Measurements from ENCODE around the gene BCL11B. TPM values are rescaled to one million over a fixed set of nuclear protein-coding genes. Genes with fewer than 3 reads are reported as not detected.

The BCL11B gene
- total and polyA plus RNA-seq, 5 experiments from 2014 or later: 8.2 to 209 (median 12.1) TPM

DNA sequence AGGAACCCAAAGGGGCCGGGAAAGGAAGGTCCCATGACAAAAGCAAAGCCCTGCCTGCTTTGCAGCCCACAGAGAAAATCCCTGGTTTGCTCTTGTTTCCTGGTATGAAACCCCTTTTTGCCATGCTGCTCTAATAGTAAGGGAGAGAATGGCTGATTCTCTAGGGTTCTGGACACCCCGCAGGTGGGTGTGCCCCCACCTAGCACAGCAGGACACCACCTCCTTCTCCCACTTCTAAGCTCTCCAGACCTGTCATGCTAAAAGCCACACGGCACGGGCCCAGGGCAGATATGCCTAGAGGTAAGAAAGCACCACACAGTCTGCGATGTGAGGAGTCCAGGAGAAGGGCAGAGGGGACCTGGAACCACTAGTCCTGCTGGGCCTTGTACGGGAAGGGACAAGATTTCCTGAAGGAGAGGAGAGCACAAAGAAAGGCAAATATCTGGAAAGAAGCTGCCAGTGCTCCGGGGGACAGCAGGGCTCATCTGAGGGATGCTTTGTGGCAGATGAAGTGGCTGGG is 113.3 kb downstream of the BCL11B start:
- Mint-ChIP-seq H3K36me3 (peaks cover 0 to 5% (median 0%) of the 10 kb centered on the region in 3 donors), H3K27me3 (no peaks in the 10 kb centered on the region), H3K27ac (peak overlapping the region in 4 of 10 donors; percentile 34 to 59 (median 50)), H3K4me3 (no peak overlapping the region), H3K4me1 (peaks cover 20 to 48% (median 30%) of the 10 kb centered on the region in 4 donors), H3K9me3 (peaks cover 0 to 5% (median 0%) of the 10 kb centered on the region in 9 donors)
- ATAC-seq (peak in 1 of 2 donors; percentile 19), DNase-seq (no peak)
- POLR2A ChIA-PET: no interaction called here

DNA sequence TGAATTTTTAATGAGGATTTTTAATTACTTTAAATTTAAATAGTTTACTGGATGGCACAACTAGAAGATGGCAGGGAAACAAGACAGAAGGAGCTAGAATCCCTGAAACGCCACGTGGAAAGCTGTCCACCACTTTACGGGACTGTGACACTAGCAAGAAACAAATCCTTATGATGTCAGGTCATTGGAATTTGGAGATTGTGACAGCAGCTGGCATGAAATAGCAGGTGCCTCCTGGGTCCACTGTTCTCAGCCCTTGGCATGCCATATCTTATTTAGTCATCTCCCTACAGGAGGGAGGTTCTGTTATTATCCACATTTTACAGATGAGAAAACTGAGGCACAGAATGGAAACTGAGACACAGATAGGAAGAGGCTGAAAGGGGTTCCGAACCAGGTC is 113.8 kb downstream of the BCL11B start:
- ATAC-seq: no peak
- Mint-ChIP-seq H3K9me3 (peaks cover 0 to 5% (median 0%) of the 10 kb centered on the region in 9 donors), H3K4me3 (no peak overlapping the region), H3K36me3 (peaks cover 0 to 5% (median 0%) of the 10 kb centered on the region in 3 donors), H3K4me1 (peaks cover 16 to 42% (median 25%) of the 10 kb centered on the region in 4 donors), H3K27ac (no peak overlapping the region), H3K27me3 (no peaks in the 10 kb centered on the region)
- DNase-seq: no peak
- POLR2A ChIA-PET: no interaction called here

GRCh38 chr14:99157676-99158075 is 114.3 kb downstream of the BCL11B start:
- no peak overlapping the region for H3K4me3 Mint-ChIP-seq
- peaks cover 0 to 5% (median 0%) of the 10 kb centered on the region in 3 donors for H3K36me3 Mint-ChIP-seq
- no peak for ATAC-seq
- POLR2A ChIA-PET: no interaction called here
- peaks cover 15 to 40% (median 24%) of the 10 kb centered on the region in 4 donors for H3K4me1 Mint-ChIP-seq
- H3K9me3 Mint-ChIP-seq: peaks cover 0 to 5% (median 0%) of the 10 kb centered on the region in 9 donors
- H3K27me3 Mint-ChIP-seq: no peaks in the 10 kb centered on the region
- no peak for DNase-seq
- no peak overlapping the region for H3K27ac Mint-ChIP-seq

GRCh38 chr14:99157246-99157645 is 114.8 kb downstream of the BCL11B start:
- H3K4me1 Mint-ChIP-seq: peaks cover 15 to 40% (median 24%) of the 10 kb centered on the region in 4 donors
- H3K9me3 Mint-ChIP-seq: peaks cover 0 to 5% (median 0%) of the 10 kb centered on the region in 9 donors
- POLR2A ChIA-PET: no interaction called here
- no peaks in the 10 kb centered on the region for H3K27me3 Mint-ChIP-seq
- H3K36me3 Mint-ChIP-seq: peaks cover 0 to 5% (median 0%) of the 10 kb centered on the region in 3 donors
- no peak for ATAC-seq
- DNase-seq: no peak
- no peak overlapping the region for H3K27ac Mint-ChIP-seq
- H3K4me3 Mint-ChIP-seq: no peak overlapping the region

DNA sequence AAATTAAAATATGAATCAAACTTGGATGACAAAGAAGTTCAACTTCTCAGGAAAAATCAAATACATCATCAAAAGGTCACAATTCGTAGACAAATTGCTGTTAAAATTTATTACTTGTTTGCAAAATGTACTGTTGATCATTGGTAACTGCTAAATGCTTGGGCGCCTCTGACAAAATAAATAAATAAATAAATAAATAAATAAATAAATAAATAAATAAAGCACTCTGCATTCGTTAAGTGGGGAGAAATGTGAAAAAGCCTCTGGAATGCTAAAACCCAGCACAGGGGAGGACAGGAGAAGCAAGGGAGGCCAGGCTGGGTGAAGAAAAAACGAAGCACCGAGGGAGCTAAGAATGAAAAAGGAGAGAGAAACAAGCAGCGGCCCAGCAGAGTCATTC is 115.2 kb downstream of the BCL11B start:
- Mint-ChIP-seq H3K36me3 (peaks cover 0 to 5% (median 0%) of the 10 kb centered on the region in 3 donors), H3K27ac (no peak overlapping the region), H3K4me1 (peaks cover 15 to 36% (median 24%) of the 10 kb centered on the region in 4 donors), H3K27me3 (no peaks in the 10 kb centered on the region), H3K9me3 (peaks cover 0 to 4% (median 0%) of the 10 kb centered on the region in 9 donors), H3K4me3 (no peak overlapping the region)
- DNase-seq: no peak
- POLR2A ChIA-PET: interaction anchor here (0.7 kb wide), 1 partner anchor 821 kb away, joined by 3 read pairs; no protein-coding TSS in a partner anchor
- no peak for ATAC-seq

- no peaks in the 10 kb centered on the region for H3K9me3 Mint-ChIP-seq
- peaks cover 13 to 31% (median 23%) of the 10 kb centered on the region in 4 donors for H3K4me1 Mint-ChIP-seq
- peaks cover 0 to 3% (median 0%) of the 10 kb centered on the region in 3 donors for H3K36me3 Mint-ChIP-seq
- peak overlapping the region in 1 of 10 donors; percentile 9 for H3K27ac Mint-ChIP-seq
- H3K4me3 Mint-ChIP-seq: peak overlapping the region in 1 of 10 donors; percentile 10
- ATAC-seq (no peak), DNase-seq (no peak)
- H3K27me3 Mint-ChIP-seq: no peaks in the 10 kb centered on the region
- POLR2A ChIA-PET: no interaction called here
Observed at GRCh38 chr14:99156090-99156425, 115.9 kb downstream of the BCL11B start.

GRCh38 chr14:99155173-99156089 is 116.6 kb downstream of the BCL11B start:
- Mint-ChIP-seq H3K36me3 (peaks cover 0 to 3% (median 0%) of the 10 kb centered on the region in 3 donors), H3K4me1 (peaks cover 10 to 28% (median 21%) of the 10 kb centered on the region in 4 donors), H3K9me3 (no peaks in the 10 kb centered on the region), H3K27ac (peak overlapping the region in 2 of 10 donors; percentile 5 to 9), H3K27me3 (no peaks in the 10 kb centered on the region), H3K4me3 (peak overlapping the region in 1 of 10 donors; percentile 10)
- POLR2A ChIA-PET: interaction anchor here (1.0 kb wide), 1 partner anchor 60 kb away, joined by 3 read pairs; no protein-coding TSS in a partner anchor
- ATAC-seq (no peak), DNase-seq (no peak)

- ATAC-seq (no peak), DNase-seq (no peak)
- POLR2A ChIA-PET: no interaction called here
- Mint-ChIP-seq H3K36me3 (no peaks in the 10 kb centered on the region), H3K4me3 (no peak overlapping the region), H3K4me1 (peaks cover 0 to 7% (median 6%) of the 10 kb centered on the region in 4 donors), H3K9me3 (no peaks in the 10 kb centered on the region), H3K27ac (no peak overlapping the region), H3K27me3 (no peaks in the 10 kb centered on the region)
Observed at GRCh38 chr14:99150236-99150635, 121.8 kb downstream of the BCL11B start.

GRCh38 chr14:99148861-99149610 is 123.0 kb downstream of the BCL11B start:
- DNase-seq (no peak), ATAC-seq (no peak)
- POLR2A ChIA-PET: no interaction called here
- Mint-ChIP-seq H3K4me1 (peaks cover 4 to 12% (median 10%) of the 10 kb centered on the region in 4 donors), H3K9me3 (no peaks in the 10 kb centered on the region), H3K27me3 (no peaks in the 10 kb centered on the region), H3K4me3 (no peak overlapping the region), H3K36me3 (no peaks in the 10 kb centered on the region), H3K27ac (peak overlapping the region in 4 of 10 donors; percentile 27 to 47 (median 34))

DNA sequence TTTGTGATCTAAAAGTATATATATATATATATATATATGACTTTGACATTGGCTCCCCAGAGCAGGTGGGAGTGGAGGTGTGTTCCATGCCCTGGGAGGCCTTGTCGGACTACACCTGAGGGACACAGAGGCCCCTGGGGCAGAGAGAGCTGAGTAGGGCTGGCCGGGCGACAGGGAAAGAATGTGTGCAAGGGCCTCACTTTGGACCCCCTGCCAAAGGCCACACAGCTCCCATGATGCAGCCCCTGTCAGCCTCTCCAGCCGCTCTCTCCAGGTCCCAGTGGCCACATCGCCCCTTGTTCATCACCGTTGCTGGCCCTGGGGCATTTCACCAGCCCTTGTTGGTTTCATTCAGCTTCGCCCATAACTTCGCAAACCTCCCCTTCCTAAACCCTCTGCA is 123.9 kb downstream of the BCL11B start:
- POLR2A ChIA-PET: interaction anchor here (0.6 kb wide), 1 partner anchor 1769 kb away, joined by 3 read pairs; no protein-coding TSS in a partner anchor
- Mint-ChIP-seq H3K27me3 (no peaks in the 10 kb centered on the region), H3K27ac (peak overlapping the region in 2 of 10 donors; percentile 28 to 60), H3K4me1 (peaks cover 6 to 14% (median 11%) of the 10 kb centered on the region in 4 donors), H3K36me3 (no peaks in the 10 kb centered on the region), H3K9me3 (no peaks in the 10 kb centered on the region), H3K4me3 (no peak overlapping the region)
- no peak for ATAC-seq
- DNase-seq: no peak

- POLR2A ChIA-PET: no interaction called here
- no peak for DNase-seq
- Mint-ChIP-seq H3K27ac (no peak overlapping the region), H3K9me3 (no peaks in the 10 kb centered on the region), H3K4me3 (no peak overlapping the region), H3K27me3 (no peaks in the 10 kb centered on the region), H3K4me1 (peaks cover 6 to 14% (median 12%) of the 10 kb centered on the region in 4 donors), H3K36me3 (no peaks in the 10 kb centered on the region)
- no peak for ATAC-seq
Observed at GRCh38 chr14:99147366-99147740, 124.6 kb downstream of the BCL11B start.

- H3K9me3 Mint-ChIP-seq: no peaks in the 10 kb centered on the region
- no peak overlapping the region for H3K27ac Mint-ChIP-seq
- no peaks in the 10 kb centered on the region for H3K27me3 Mint-ChIP-seq
- DNase-seq (no peak), ATAC-seq (no peak)
- peaks cover 6 to 14% (median 12%) of the 10 kb centered on the region in 4 donors for H3K4me1 Mint-ChIP-seq
- H3K4me3 Mint-ChIP-seq: no peak overlapping the region
- H3K36me3 Mint-ChIP-seq: no peaks in the 10 kb centered on the region
- POLR2A ChIA-PET: no interaction called here
Observed at GRCh38 chr14:99146616-99147365, 125.2 kb downstream of the BCL11B start.
